Measurements from ENCODE around the gene LACRT.

Gene LACRT

DNA sequence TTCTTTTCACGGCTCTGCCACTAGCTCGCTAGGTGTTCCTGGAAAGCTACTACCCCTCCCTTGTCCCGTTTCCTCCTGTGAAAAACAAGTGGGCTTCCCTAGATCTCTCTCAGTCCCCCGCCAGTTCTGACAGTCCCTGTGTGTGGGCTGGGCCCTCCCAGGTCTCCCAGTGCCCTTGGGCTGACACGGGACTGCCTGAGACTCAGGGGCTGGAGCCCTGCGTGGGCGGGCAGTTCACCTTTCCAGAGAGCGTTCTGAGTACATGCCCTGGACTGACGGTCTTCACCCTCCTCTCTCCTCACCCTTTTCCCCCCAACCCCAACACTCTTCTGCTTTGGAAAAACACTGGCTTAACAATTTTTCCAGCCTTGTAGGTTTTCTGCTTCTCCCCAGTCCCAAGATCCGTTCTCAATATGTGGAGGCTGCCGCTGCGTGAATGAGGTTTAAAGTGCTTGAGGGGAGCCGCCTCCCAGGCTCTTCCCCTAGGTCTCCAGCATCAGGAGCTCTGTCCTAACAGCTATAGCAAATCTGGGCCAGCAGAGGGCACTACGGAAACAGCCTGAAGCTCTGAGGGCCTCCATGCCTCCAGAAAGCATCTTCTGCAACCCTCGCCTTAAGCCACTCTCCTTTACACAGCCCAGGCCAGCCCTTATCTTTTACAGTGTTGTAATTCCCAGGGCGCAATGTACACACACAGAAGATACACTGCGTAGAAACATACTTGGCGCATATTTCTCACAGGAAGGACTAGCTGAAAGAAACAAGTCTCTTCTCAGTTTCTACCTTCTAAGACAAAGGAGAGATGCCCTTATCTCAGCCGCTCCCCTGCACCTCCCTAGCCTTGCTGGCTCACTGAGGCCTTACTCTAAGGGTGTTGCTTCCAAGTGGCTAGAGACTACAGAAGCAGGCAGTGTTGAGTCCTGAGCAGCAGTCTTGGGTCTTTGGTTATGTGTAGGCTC is 23.9 kb upstream of the LACRT start:
- Histone ChIP-seq H3K4me3 (ENCODE audit: low read depth, low read length) (no peak overlapping the region), H3K27me3 (ENCODE audit: insufficient read depth, low read depth, severe bottlenecking) (peaks cover 60% of the 10 kb centered on the region), H3K9me3 (ENCODE audit: severe bottlenecking) (peaks cover 2% of the 10 kb centered on the region), H3K27ac (no peak overlapping the region), H3K36me3 (no peaks in the 10 kb centered on the region)
- TF ChIP-seq, protein P1, sequence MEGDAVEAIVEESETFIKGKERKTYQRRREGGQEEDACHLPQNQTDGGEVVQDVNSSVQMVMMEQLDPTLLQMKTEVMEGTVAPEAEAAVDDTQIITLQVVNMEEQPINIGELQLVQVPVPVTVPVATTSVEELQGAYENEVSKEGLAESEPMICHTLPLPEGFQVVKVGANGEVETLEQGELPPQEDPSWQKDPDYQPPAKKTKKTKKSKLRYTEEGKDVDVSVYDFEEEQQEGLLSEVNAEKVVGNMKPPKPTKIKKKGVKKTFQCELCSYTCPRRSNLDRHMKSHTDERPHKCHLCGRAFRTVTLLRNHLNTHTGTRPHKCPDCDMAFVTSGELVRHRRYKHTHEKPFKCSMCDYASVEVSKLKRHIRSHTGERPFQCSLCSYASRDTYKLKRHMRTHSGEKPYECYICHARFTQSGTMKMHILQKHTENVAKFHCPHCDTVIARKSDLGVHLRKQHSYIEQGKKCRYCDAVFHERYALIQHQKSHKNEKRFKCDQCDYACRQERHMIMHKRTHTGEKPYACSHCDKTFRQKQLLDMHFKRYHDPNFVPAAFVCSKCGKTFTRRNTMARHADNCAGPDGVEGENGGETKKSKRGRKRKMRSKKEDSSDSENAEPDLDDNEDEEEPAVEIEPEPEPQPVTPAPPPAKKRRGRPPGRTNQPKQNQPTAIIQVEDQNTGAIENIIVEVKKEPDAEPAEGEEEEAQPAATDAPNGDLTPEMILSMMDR (IDR thresholded peaks at IDR 0.05; ENCODE audit: low read depth, low read length): peak; percentile 83
- DNase-seq: peak; percentile 64

DNA sequence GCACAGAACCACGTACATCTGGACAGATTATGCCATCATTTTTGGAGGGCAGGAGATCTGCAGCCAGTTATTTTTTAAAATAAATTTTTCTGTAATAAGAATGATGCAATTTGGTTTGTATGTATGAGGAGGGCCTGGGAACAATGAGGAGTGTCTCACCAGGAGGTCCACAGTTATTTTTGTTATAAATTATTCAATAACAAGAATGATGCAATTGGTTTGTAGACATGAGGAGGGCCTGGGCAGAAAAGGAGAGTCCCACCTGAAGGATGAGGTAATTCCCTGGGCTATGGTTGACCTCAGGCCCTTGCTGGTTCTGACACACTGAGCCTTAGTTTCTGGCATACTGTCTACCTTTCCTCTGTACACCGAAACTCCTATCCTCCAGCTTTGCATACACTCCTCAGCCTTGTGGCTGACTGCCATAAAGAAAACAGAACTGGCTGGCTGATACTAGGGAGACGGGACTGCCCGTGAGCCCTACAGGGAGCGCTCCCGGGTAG is 22.5 kb upstream of the LACRT start:
- Histone ChIP-seq H3K4me3 (ENCODE audit: low read depth, low read length) (no peak overlapping the region), H3K27ac (no peak overlapping the region), H3K27me3 (ENCODE audit: insufficient read depth, low read depth, severe bottlenecking) (peaks cover 75% of the 10 kb centered on the region), H3K9me3 (ENCODE audit: severe bottlenecking) (no peaks in the 10 kb centered on the region), H3K36me3 (no peaks in the 10 kb centered on the region)
- no peak for DNase-seq
- TF ChIP-seq, protein P1 (IDR thresholded peaks at IDR 0.05; ENCODE audit: low read depth, low read length): no peak

DNA sequence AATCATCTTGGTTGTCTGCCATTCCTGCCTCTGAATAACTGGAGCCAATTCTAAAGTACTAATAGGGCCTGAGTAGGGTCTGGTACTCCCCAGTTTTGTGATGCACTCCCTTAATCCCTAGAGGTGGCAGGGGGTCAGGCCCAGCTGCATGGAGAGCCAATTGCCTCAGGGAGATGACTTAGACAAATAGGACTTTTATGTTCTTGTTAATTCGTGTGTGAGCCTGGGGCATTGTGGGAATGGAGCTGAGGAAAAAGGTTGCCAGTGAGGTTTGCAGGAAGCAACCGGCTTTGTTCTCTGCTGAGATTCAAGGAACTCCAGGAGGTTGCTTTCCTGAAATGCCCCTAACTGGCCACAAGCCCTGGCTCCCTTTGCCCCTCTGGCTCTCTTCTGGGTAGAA is 20.2 kb upstream of the LACRT start:
- H3K4me3 ChIP-seq (ENCODE audit: low read depth, low read length): no peak overlapping the region

DNA sequence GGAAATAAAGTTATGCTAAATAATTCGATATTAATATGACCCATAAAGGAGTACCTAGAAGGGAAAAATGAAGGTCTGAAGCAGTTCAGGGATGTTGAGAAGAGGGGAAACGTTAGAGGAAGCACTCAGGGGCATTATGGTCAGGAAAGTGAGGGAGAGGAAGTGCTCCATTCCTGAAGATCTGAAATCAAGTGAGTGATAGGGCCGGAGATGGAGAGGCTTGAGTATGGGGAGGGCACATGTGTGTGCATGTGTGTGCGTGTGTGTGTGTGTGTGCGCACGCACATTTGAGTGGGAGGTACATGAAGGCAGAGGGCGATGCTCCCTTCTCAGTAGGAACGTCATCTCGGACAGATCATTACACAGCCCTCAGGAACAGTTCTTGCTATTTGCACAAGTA is 18.3 kb upstream of the LACRT start:
- peaks cover 87% of the 10 kb centered on the region for H3K27me3 ChIP-seq (ENCODE audit: insufficient read depth, low read depth, severe bottlenecking)
- H3K4me3 ChIP-seq (ENCODE audit: low read depth, low read length): no peak overlapping the region
- DNase-seq: no peak
- TF ChIP-seq, protein P1 (IDR thresholded peaks at IDR 0.05; ENCODE audit: low read depth, low read length): no peak
- no peaks in the 10 kb centered on the region for H3K9me3 ChIP-seq (ENCODE audit: severe bottlenecking)
- H3K36me3 ChIP-seq: no peaks in the 10 kb centered on the region
- H3K27ac ChIP-seq: no peak overlapping the region

More for the DNA sequence above, 20.2 kb upstream of the LACRT start:
- Histone ChIP-seq H3K36me3 (no peaks in the 10 kb centered on the region), H3K27me3 (ENCODE audit: insufficient read depth, low read depth, severe bottlenecking) (peaks cover 88% of the 10 kb centered on the region), H3K9me3 (ENCODE audit: severe bottlenecking) (no peaks in the 10 kb centered on the region), H3K27ac (no peak overlapping the region)
- TF ChIP-seq, protein P1 (IDR thresholded peaks at IDR 0.05; ENCODE audit: low read depth, low read length): no peak
- no peak for DNase-seq

DNA sequence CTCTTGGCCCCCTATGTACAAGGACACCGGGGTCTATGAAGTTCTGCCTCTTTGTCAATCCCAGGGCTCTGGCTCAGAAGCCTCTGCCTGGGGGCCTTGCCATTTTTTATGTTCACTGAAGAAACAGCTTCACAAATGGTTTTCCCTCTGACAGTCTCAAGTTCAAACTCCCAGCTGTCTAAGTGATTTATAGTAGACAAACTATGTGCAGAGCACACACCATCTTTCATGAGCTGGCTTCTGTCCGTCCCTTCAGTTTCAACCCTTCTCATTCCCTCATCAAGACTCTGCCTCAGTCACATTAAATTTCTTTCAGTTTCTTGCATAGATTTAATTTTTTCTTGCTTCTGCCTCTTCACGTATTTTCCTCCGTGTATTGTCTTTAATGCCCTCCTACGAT is 16.2 kb upstream of the LACRT start:
- peaks cover 87% of the 10 kb centered on the region for H3K27me3 ChIP-seq (ENCODE audit: insufficient read depth, low read depth, severe bottlenecking)
- H3K4me3 ChIP-seq (ENCODE audit: low read depth, low read length): no peak overlapping the region
- TF ChIP-seq, protein P1 (IDR thresholded peaks at IDR 0.05; ENCODE audit: low read depth, low read length): no peak
- no peaks in the 10 kb centered on the region for H3K36me3 ChIP-seq
- no peaks in the 10 kb centered on the region for H3K9me3 ChIP-seq (ENCODE audit: severe bottlenecking)
- no peak overlapping the region for H3K27ac ChIP-seq
- no peak for DNase-seq

Measured in WERI-Rb-1 (cell line).